ENCODE measurements around the gene SNTN. TPM values are rescaled to one million over a fixed set of nuclear protein-coding genes. Genes with fewer than 3 reads are reported as not detected.

The SNTN gene
- not detected for total RNA-seq

DNA sequence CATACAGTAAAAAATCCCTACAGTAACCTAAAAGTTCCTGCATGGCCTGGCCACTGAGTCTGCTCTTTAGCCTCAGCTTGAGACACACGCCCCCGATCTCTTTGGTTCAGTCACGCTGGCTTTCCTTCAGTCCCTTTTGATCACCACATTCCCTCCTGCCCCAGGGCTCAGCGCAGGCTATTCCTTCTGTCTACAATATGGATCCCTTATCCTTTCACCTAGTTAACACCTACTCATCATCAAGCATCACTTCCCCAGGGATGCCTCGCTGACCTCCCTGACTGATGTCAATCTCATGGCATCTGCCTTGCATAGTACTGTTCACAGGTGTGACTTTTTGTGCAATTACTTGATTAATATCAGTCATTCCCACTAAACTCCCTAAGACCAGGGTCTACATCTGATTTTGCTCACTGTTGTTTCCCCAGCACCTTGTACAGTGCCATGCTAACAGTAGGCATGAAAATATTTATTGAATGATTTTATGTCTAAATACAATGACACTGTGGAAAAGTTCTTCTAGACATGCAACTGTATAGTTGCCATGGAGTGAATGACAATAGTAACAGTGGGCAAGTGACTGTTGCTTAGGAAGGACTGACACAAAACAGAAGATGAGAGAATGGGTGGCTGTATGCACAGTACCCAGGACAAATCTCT is at the start of gene SNTN:
SNTN (plus strand) TSS at position 610 of the 660 bp plus-strand sequence; CDS start at position 623, 13 bp downstream.
- Histone ChIP-seq H3K27ac (no peak within 1 kb of the TSS), H3K4me1 (no peaks in the 10 kb centered on the region), H3K4me3 (no peak within 1 kb of the TSS), H3K9me3 (no peaks in the 10 kb centered on the region), H3K27me3 (no peaks in the 10 kb centered on the region), H3K36me3 (no peaks in the 10 kb centered on the region)
- no peak for TF ChIP-seq POLR2A (IDR thresholded peaks at IDR 0.05)
- no peak for TF ChIP-seq CTCF (IDR thresholded peaks at IDR 0.05)
- no peak for DNase-seq

DNA sequence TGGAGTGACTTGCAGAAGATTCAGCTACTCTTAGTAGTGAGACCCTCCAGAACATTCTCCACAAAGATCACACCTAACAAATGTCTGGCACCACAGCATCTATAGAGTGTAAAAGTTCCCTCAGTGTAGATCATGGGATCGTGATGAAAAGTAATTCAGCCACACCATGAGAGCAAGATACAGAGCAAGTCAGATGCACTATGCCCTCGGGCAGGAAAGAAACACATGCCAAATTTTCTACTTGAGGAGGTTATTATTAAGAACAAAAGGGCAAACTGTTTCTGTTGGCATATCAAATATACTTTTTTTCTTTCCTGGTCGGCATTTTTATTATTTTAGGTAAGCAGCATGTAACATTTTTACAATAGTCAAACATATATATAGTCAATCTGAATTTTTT is 44.8 kb upstream of the SNTN start:
- Histone ChIP-seq H3K4me3 (no peak overlapping the region), H3K4me1 (no peaks in the 10 kb centered on the region), H3K27me3 (no peaks in the 10 kb centered on the region), H3K27ac (no peak overlapping the region), H3K9me3 (no peaks in the 10 kb centered on the region), H3K36me3 (no peaks in the 10 kb centered on the region)
- no peak for TF ChIP-seq CTCF (IDR thresholded peaks at IDR 0.05)
- TF ChIP-seq POLR2A (IDR thresholded peaks at IDR 0.05) = no peak
- no peak for DNase-seq

GRCh38 chr3:63609408-63609807 is 43.1 kb upstream of the SNTN start:
- no peak for DNase-seq
- TF ChIP-seq CTCF (IDR thresholded peaks at IDR 0.05) (no peak), POLR2A (IDR thresholded peaks at IDR 0.05) (no peak)
- H3K27ac ChIP-seq = no peak overlapping the region
- no peak overlapping the region for H3K4me3 ChIP-seq
- no peaks in the 10 kb centered on the region for H3K27me3 ChIP-seq
- H3K36me3 ChIP-seq = no peaks in the 10 kb centered on the region
- H3K9me3 ChIP-seq = no peaks in the 10 kb centered on the region
- no peaks in the 10 kb centered on the region for H3K4me1 ChIP-seq

DNA sequence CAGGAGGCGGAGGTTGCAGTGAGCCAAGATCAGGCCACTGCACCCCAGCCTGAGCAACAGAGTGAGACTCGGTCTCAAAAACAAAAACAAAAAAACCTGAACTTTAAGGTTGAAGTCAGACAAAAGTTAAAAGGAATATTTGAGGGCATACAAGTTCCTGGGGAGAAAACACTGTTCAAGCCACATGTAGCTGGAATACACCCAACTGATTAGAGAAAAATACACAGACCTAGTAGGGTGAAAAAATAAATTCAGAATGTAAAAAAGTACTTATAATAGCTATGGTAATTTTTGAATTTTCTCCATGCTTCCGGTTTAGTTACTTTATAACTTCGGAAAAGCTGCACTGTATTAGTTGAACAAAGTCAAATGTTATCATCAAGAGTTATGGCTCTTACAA is 42.6 kb upstream of the SNTN start:
- no peak for DNase-seq
- no peak for TF ChIP-seq CTCF (IDR thresholded peaks at IDR 0.05)
- TF ChIP-seq POLR2A (IDR thresholded peaks at IDR 0.05) = no peak
- H3K27me3 ChIP-seq = no peaks in the 10 kb centered on the region
- H3K27ac ChIP-seq = no peak overlapping the region
- no peaks in the 10 kb centered on the region for H3K4me1 ChIP-seq
- H3K36me3 ChIP-seq = no peaks in the 10 kb centered on the region
- H3K4me3 ChIP-seq = no peak overlapping the region
- H3K9me3 ChIP-seq = no peaks in the 10 kb centered on the region

GRCh38 chr3:63611382-63611781 is 41.1 kb upstream of the SNTN start:
- Histone ChIP-seq H3K9me3 (no peaks in the 10 kb centered on the region), H3K27ac (no peak overlapping the region), H3K36me3 (no peaks in the 10 kb centered on the region), H3K4me1 (no peaks in the 10 kb centered on the region), H3K27me3 (no peaks in the 10 kb centered on the region), H3K4me3 (no peak overlapping the region)
- no peak for DNase-seq
- TF ChIP-seq CTCF (IDR thresholded peaks at IDR 0.05) = no peak
- TF ChIP-seq POLR2A (IDR thresholded peaks at IDR 0.05) = no peak

GRCh38 chr3:63613561-63613960 is 38.9 kb upstream of the SNTN start:
- Histone ChIP-seq H3K27me3 (no peaks in the 10 kb centered on the region), H3K4me1 (no peaks in the 10 kb centered on the region), H3K36me3 (no peaks in the 10 kb centered on the region), H3K27ac (no peak overlapping the region), H3K9me3 (no peaks in the 10 kb centered on the region), H3K4me3 (no peak overlapping the region)
- no peak for DNase-seq
- TF ChIP-seq CTCF (IDR thresholded peaks at IDR 0.05) (no peak), POLR2A (IDR thresholded peaks at IDR 0.05) (no peak)

Measured in Peyer's patch (tissue), 4 donors.